ENCODE results near the gene DMTF1.

Gene DMTF1

GRCh38 chr7:87147500-87147899 is 4.8 kb upstream of the DMTF1 start:
- no peaks in the 10 kb centered on the region for H4K20me1 ChIP-seq (ENCODE audit: insufficient read depth, low read length, poor library complexity, severe bottlenecking)
- no peak overlapping the region for H3K9ac ChIP-seq (ENCODE audit: low read depth, low read length, poor library complexity, severe bottlenecking)
- TF ChIP-seq CTCF (conservative IDR thresholded peaks at IDR 0.05; ENCODE audit: low read length), result no peak
- no peak for TF ChIP-seq EZH2phosphoT487 (IDR thresholded peaks at IDR 0.05; ENCODE audit: borderline replicate concordance)
- H3K27me3 ChIP-seq (ENCODE audit: insufficient read depth, low read length, poor library complexity, severe bottlenecking), result no peaks in the 10 kb centered on the region
- H3F3A ChIP-seq (ENCODE audit: low read depth), result no peaks in the 10 kb centered on the region; the same call in 1 of the 2 replicates
- H2AFZ ChIP-seq (ENCODE audit: low read length), result no peak overlapping the region
- H3K4me3 ChIP-seq (ENCODE audit: low read length, poor library complexity, severe bottlenecking), result no peak overlapping the region
- no peaks in the 10 kb centered on the region for H3K36me3 ChIP-seq (ENCODE audit: insufficient read depth, low read length)
- no peaks in the 10 kb centered on the region for H3K9me3 ChIP-seq (ENCODE audit: insufficient read depth, low read depth, low read length)
- no peaks in the 10 kb centered on the region for H3K9me2 ChIP-seq (replicated peaks; ENCODE audit: low read depth, low read length)
- H3K4me2 ChIP-seq (ENCODE audit: low read depth, low read length, poor library complexity, severe bottlenecking), result no peak overlapping the region
- H3K4me1 ChIP-seq (ENCODE audit: insufficient read depth, low read length, poor library complexity, severe bottlenecking), result peaks cover 23% of the 10 kb centered on the region
- peaks cover 2% of the 10 kb centered on the region; the same call in 1 of the 2 replicates for H3K79me2 ChIP-seq (ENCODE audit: insufficient read depth, low read length)

- H3F3A ChIP-seq (ENCODE audit: low read depth), result no peaks in the 10 kb centered on the region; the same call in 1 of the 2 replicates
- H3K27me3 ChIP-seq (ENCODE audit: insufficient read depth, low read length, poor library complexity, severe bottlenecking), result peaks cover 5% of the 10 kb centered on the region
- H3K4me1 ChIP-seq (ENCODE audit: insufficient read depth, low read length, poor library complexity, severe bottlenecking), result peaks cover 23% of the 10 kb centered on the region
- peaks cover 11% of the 10 kb centered on the region for H3K79me2 ChIP-seq (ENCODE audit: insufficient read depth, low read length)
- no peak overlapping the region for H3K4me3 ChIP-seq (ENCODE audit: low read length, poor library complexity, severe bottlenecking)
- H3K9me3 ChIP-seq (ENCODE audit: insufficient read depth, low read depth, low read length), result no peaks in the 10 kb centered on the region
- no peak overlapping the region for H3K9ac ChIP-seq (ENCODE audit: low read depth, low read length, poor library complexity, severe bottlenecking)
- no peaks in the 10 kb centered on the region for H3K9me2 ChIP-seq (replicated peaks; ENCODE audit: low read depth, low read length)
- H2AFZ ChIP-seq (ENCODE audit: low read length), result no peak overlapping the region
- H3K4me2 ChIP-seq (ENCODE audit: low read depth, low read length, poor library complexity, severe bottlenecking), result no peak overlapping the region
- H4K20me1 ChIP-seq (ENCODE audit: insufficient read depth, low read length, poor library complexity, severe bottlenecking), result peaks cover 7% of the 10 kb centered on the region
- H3K36me3 ChIP-seq (ENCODE audit: insufficient read depth, low read length), result no peaks in the 10 kb centered on the region
- TF ChIP-seq CTCF (conservative IDR thresholded peaks at IDR 0.05; ENCODE audit: low read length), result peak; percentile 70
- TF ChIP-seq EZH2phosphoT487 (IDR thresholded peaks at IDR 0.05; ENCODE audit: borderline replicate concordance), result no peak
Measured at GRCh38 chr7:87148332-87148955, 3.8 kb upstream of the DMTF1 start.

GRCh38 chr7:87151002-87151728 is 1.1 kb upstream of the DMTF1 start:
- Histone ChIP-seq H2AFZ (ENCODE audit: low read length) (peak overlapping the region; percentile 96), H3K9me3 (ENCODE audit: insufficient read depth, low read depth, low read length) (no peaks in the 10 kb centered on the region), H3F3A (ENCODE audit: low read depth) (no peaks in the 10 kb centered on the region; the same call in 1 of the 2 replicates), H3K36me3 (ENCODE audit: insufficient read depth, low read length) (no peaks in the 10 kb centered on the region), H3K9me2 (replicated peaks; ENCODE audit: low read depth, low read length) (no peaks in the 10 kb centered on the region), H3K4me3 (ENCODE audit: low read length, poor library complexity, severe bottlenecking) (peak overlapping the region; percentile 87), H3K9ac (ENCODE audit: low read depth, low read length, poor library complexity, severe bottlenecking) (peak overlapping the region; percentile 98), H4K20me1 (ENCODE audit: insufficient read depth, low read length, poor library complexity, severe bottlenecking) (peaks cover 34% of the 10 kb centered on the region), H3K4me2 (ENCODE audit: low read depth, low read length, poor library complexity, severe bottlenecking) (peak overlapping the region; percentile 68), H3K27me3 (ENCODE audit: insufficient read depth, low read length, poor library complexity, severe bottlenecking) (peaks cover 5% of the 10 kb centered on the region), H3K79me2 (ENCODE audit: insufficient read depth, low read length) (peaks cover 39% of the 10 kb centered on the region), H3K4me1 (ENCODE audit: insufficient read depth, low read length, poor library complexity, severe bottlenecking) (peaks cover 27% of the 10 kb centered on the region)
- TF ChIP-seq CTCF (conservative IDR thresholded peaks at IDR 0.05; ENCODE audit: low read length) (no peak), EZH2phosphoT487 (IDR thresholded peaks at IDR 0.05; ENCODE audit: borderline replicate concordance) (no peak)

All from Loucy (cell line).